MCF 10A (cell line): ENCODE measurements around the gene TMEM161B. TPM values are rescaled to one million over a fixed set of nuclear protein-coding genes. Genes with fewer than 3 reads are reported as not detected.
"Not testable (repeated sequence)": the region's sequence is repeated elsewhere in the genome, so short reads cannot be mapped to it uniquely, and the experiment has no call there.

ENCODE experiments used
- BruUV-seq: library from RNA; stranded (reverse); fragments of 400-500 nt; replicated peaks from 2 replicates; lab custom pipeline; 2021; lab: Mats Ljungman, UMichigan
- CTCF ChIA-PET: fragments of 300-600 bp; sonication (Branson Sonifier 250); formaldehyde crosslinking; extraction: SDS; loops from one replicate; lab custom pipeline; 2021; ENCODE audit warnings: antibody characterized with exemption, inconsistent platforms; lab: Yijun Ruan, JAX
- POLR2A ChIA-PET: fragments of 300-600, 350-650 bp; sonication (Branson Sonifier 250); formaldehyde crosslinking; extraction: SDS; loops from one replicate; lab custom pipeline; 2020; ENCODE audit warnings: antibody characterized with exemption, inconsistent platforms; lab: Yijun Ruan, JAX
- DNase-seq: peaks from one replicate; pipeline ENCODE4 v3.0.0-alpha.2; 2018; ENCODE audit not compliant: unreplicated experiment
- H3K27ac Mint-ChIP-seq: one replicate; pipeline ENCODE4 v1.8.0; 2022; ENCODE audit warnings: mild to moderate bottlenecking, low read depth, mixed read lengths; ENCODE audit not compliant: unreplicated experiment
- H3K27me3 Mint-ChIP-seq: one replicate; pipeline ENCODE4 v1.8.0; 2022; ENCODE audit warnings: mixed read lengths; ENCODE audit not compliant: insufficient read depth, unreplicated experiment
- H3K36me3 Mint-ChIP-seq: one replicate; pipeline ENCODE4 v1.8.0; 2022; ENCODE audit warnings: mild to moderate bottlenecking, moderate library complexity, mixed read lengths; ENCODE audit not compliant: insufficient read depth, unreplicated experiment
- H3K4me1 Mint-ChIP-seq: one replicate; pipeline ENCODE4 v1.8.0; 2022; ENCODE audit warnings: mixed read lengths; ENCODE audit not compliant: insufficient read depth, unreplicated experiment
- H3K4me3 Mint-ChIP-seq: one replicate; pipeline ENCODE4 v1.8.0; 2022; ENCODE audit warnings: mild to moderate bottlenecking, moderate library complexity, mixed read lengths; ENCODE audit not compliant: unreplicated experiment
- H3K9me3 Mint-ChIP-seq: one replicate; pipeline ENCODE4 v1.8.0; 2022; ENCODE audit warnings: mixed read lengths; ENCODE audit not compliant: unreplicated experiment
- intact Hi-C: fragments of 100-400 bp; cut with micrococcal nuclease; formaldehyde crosslinking; loops from 2 replicates; pipeline ENCODE4 v1.14.1; 2022
- total RNA-seq: library from RNA; stranded (reverse); gene quantifications from 2 replicates; pipeline ENCODE4 v1.2.3, GENCODE V29; 2022
- TF ChIP-seq, protein P1 (sequence below): fragments of 200-600 bp; IDR thresholded peaks from one replicate; pipeline ENCODE4 v1.8.0; 2022; ENCODE audit warnings: antibody characterized with exemption, mild to moderate bottlenecking; ENCODE audit not compliant: unreplicated experiment

TMEM161B gene
- total RNA-seq, 1 experiment from 2014 or later: 14.0 TPM

DNA sequence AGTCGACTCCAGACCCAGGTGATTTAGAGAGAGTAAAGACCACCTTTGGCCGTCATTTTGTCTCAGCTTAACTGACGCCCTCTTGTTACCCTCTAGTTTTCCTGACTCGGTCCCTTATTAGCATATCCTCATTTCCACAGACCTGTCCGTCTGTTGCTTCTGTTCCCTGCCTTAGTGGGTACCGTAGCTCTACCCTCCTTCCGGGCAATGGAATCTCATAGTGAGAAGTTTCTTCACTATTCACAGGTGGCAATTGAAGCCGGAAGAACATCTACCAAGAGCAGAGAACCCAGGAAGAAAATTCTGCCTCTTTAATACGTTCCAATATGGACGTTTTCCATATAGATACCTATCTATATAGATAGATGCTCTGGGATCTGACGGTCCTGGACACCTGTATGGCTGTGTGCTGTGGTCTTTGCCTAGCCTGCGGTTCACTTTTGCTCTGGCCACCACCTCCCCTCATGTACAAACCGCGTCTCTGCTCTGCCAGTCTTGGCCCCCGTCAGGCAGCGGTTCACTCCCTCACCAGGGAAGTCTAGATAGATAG is 652 bp upstream of the TMEM161B start:
- H3K4me3 Mint-ChIP-seq: peak overlapping the region; percentile 99
- intact Hi-C loops: no loop called here
- ChIA-PET POLR2A (interaction anchor here (0.6 to 1.5 kb wide), 5 partner anchors 11 to 367 kb away, joined by 3 read pairs; no protein-coding TSS in a partner anchor), CTCF (no interaction called here)
- peaks cover 37% of the 10 kb centered on the region for H3K36me3 Mint-ChIP-seq
- DNase-seq: peak; percentile 47
- no peaks in the 10 kb centered on the region for H3K9me3 Mint-ChIP-seq
- no TSS peak for BruUV-seq
- H3K4me1 Mint-ChIP-seq: peaks cover 31% of the 10 kb centered on the region
- no peaks in the 10 kb centered on the region for H3K27me3 Mint-ChIP-seq
- peak overlapping the region; percentile 98 for H3K27ac Mint-ChIP-seq
- TF ChIP-seq, protein P1, sequence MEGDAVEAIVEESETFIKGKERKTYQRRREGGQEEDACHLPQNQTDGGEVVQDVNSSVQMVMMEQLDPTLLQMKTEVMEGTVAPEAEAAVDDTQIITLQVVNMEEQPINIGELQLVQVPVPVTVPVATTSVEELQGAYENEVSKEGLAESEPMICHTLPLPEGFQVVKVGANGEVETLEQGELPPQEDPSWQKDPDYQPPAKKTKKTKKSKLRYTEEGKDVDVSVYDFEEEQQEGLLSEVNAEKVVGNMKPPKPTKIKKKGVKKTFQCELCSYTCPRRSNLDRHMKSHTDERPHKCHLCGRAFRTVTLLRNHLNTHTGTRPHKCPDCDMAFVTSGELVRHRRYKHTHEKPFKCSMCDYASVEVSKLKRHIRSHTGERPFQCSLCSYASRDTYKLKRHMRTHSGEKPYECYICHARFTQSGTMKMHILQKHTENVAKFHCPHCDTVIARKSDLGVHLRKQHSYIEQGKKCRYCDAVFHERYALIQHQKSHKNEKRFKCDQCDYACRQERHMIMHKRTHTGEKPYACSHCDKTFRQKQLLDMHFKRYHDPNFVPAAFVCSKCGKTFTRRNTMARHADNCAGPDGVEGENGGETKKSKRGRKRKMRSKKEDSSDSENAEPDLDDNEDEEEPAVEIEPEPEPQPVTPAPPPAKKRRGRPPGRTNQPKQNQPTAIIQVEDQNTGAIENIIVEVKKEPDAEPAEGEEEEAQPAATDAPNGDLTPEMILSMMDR: no peak

DNA sequence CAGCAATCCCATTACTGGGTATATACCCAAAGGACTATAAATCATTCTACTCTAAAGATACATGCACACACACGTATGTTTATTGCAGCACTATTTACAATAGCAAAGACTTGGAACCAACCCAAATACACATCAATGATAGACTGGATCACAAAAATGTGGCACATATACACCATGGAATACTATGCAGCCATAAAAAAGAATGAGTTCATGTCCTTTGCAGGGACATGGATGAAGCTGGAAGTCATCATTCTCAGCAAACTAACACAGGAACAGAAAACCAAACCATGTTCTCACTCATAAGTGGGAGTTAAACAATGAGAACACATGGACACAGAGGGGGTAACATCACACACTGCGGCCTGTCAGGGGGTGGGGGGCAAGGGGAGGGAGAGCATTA is 4.1 kb downstream of the TMEM161B start:
- H3K4me3 Mint-ChIP-seq, H3K27ac Mint-ChIP-seq, BruUV-seq, intact Hi-C loops, H3K4me1 Mint-ChIP-seq, CTCF ChIA-PET, H3K9me3 Mint-ChIP-seq, DNase-seq, H3K27me3 Mint-ChIP-seq: not testable (repeated sequence)
- POLR2A ChIA-PET: interaction anchor here (0.6 kb wide), 1 partner anchor 24 kb away, joined by 3 read pairs; no protein-coding TSS in a partner anchor
- peaks cover 10% of the 10 kb centered on the region for H3K36me3 Mint-ChIP-seq

DNA sequence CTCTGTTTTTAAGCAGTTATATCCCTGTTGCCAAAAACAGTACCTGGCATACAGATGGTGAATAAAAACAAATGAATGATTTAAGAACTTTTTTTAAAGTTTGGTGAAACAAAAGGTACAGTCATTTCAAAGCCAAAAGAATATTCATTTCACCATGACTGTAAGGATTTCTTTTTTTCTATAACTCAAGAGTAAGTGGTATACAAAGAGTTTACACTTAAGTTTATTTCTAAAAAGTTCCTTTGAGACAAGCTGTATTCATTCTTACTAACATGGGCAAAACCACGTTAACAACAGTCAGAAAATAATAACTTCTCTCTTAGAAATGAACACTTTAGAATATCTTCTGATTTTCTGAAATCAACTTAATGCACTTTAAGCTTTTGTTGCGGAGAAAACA is 5.3 kb downstream of the TMEM161B start:
- intact Hi-C loops: no loop called here
- POLR2A ChIA-PET: no interaction called here
- CTCF ChIA-PET: interaction anchor here (0.6 kb wide), 1 partner anchor 463 kb away, joined by 3 read pairs; no protein-coding TSS in a partner anchor
- no peak for DNase-seq
- Mint-ChIP-seq H3K36me3 (peaks cover 10% of the 10 kb centered on the region), H3K4me3 (no peak overlapping the region), H3K9me3 (no peaks in the 10 kb centered on the region), H3K4me1 (peaks cover 8% of the 10 kb centered on the region), H3K27me3 (no peaks in the 10 kb centered on the region), H3K27ac (no peak overlapping the region)
- TF ChIP-seq, protein P1: no peak
- BruUV-seq: no TSS peak

- no peaks in the 10 kb centered on the region for H3K4me1 Mint-ChIP-seq
- ChIA-PET POLR2A (interaction anchor here (0.6 kb wide), 1 partner anchor 1579 kb away, joined by 3 read pairs; no protein-coding TSS in a partner anchor), CTCF (interaction anchor here (0.7 kb wide), 1 partner anchor 13 kb away, joined by 6 read pairs; no protein-coding TSS in a partner anchor)
- H3K27me3 Mint-ChIP-seq: no peaks in the 10 kb centered on the region
- H3K27ac Mint-ChIP-seq: no peak overlapping the region
- BruUV-seq: no TSS peak
- no peak overlapping the region for H3K4me3 Mint-ChIP-seq
- DNase-seq: no peak
- peaks cover 10% of the 10 kb centered on the region for H3K36me3 Mint-ChIP-seq
- TF ChIP-seq, protein P1: no peak
- intact Hi-C loops: no loop called here
- H3K9me3 Mint-ChIP-seq: no peaks in the 10 kb centered on the region
Observed at GRCh38 chr5:88262116-88262515, 6.5 kb downstream of the TMEM161B start.
